HepG2 (cell line): ENCODE results near the gene RBMS2. TPM values are rescaled to one million over a fixed set of nuclear protein-coding genes. Genes with fewer than 3 reads are reported as not detected.

Experiments
- ATM ChIP-seq: fragments of 450-650 bp; IDR thresholded peaks from 2 replicates; pipeline ENCODE4 v1.7.1; 2017; ENCODE audit warnings: mild to moderate bottlenecking, borderline replicate concordance
- CHCHD3 ChIP-seq: sonication (generic); formaldehyde crosslinking; IDR thresholded peaks from 2 replicates; pipeline ENCODE4 v1.8.0; 2022; ENCODE audit warnings: mild to moderate bottlenecking, missing genetic modification reagents, moderate library complexity
- EP300 ChIP-seq, 3 experiments: sonication (generic) in 1 of 3; formaldehyde crosslinking in 1 of 3; IDR thresholded peaks; 2 replicates each; pipeline versions ENCODE4 v1.5.1 to v1.6.1; 2011 to 2020; ENCODE audit warnings: low read depth in 2 of 3, low read length in 2 of 3, borderline replicate concordance in 1 of 3, improper control_type of control experiment in 1 of 3, mild to moderate bottlenecking in 1 of 3, missing genetic modification reagents in 1 of 3, moderate library complexity in 1 of 3
- HNRNPL ChIP-seq: fragments of 200-400 bp; formaldehyde crosslinking; IDR thresholded peaks from 2 replicates; pipeline ENCODE4 v1.6.1; 2017; ENCODE audit warnings: mild to moderate bottlenecking, low read depth, low read length
- MIER2 ChIP-seq: IDR thresholded peaks from 2 replicates; pipeline ENCODE4 v1.6.1; 2016; ENCODE audit warnings: missing biosample characterization, missing genetic modification reagents
- PCBP1 ChIP-seq: fragments of 200-400 bp; formaldehyde crosslinking; IDR thresholded peaks from 2 replicates; pipeline ENCODE4 v1.6.1; 2017; ENCODE audit warnings: mild to moderate bottlenecking, low read depth, low read length, borderline replicate concordance
- PRMT3 ChIP-seq: sonication (generic); formaldehyde crosslinking; IDR thresholded peaks from 2 replicates; pipeline ENCODE4 v1.8.1; 2022; ENCODE audit warnings: low read depth, mild to moderate bottlenecking, moderate library complexity, missing genetic modification reagents, borderline replicate concordance
- RARG ChIP-seq: sonication (generic); formaldehyde crosslinking; IDR thresholded peaks from 2 replicates; pipeline ENCODE4 v1.4.0; 2020; ENCODE audit warnings: low read depth, mild to moderate bottlenecking, missing genetic modification reagents
- ZNF292 ChIP-seq: sonication (generic); formaldehyde crosslinking; IDR thresholded peaks from 2 replicates; pipeline ENCODE4 v1.8.1; 2022; ENCODE audit warnings: mild to moderate bottlenecking, low read depth, missing genetic modification reagents, borderline replicate concordance
- ZNF616 ChIP-seq: sonication (generic); formaldehyde crosslinking; IDR thresholded peaks from 2 replicates; pipeline ENCODE4 v1.5.0; 2020; ENCODE audit warnings: low read depth, mild to moderate bottlenecking, missing genetic modification reagents
- ZNF775 ChIP-seq: sonication (generic); formaldehyde crosslinking; IDR thresholded peaks from 2 replicates; pipeline ENCODE4 v1.4.0; 2020; ENCODE audit warnings: missing genetic modification reagents, mild to moderate bottlenecking, moderate library complexity, borderline replicate concordance
- polyA plus RNA-seq, 8 experiments: library from polyadenylated mRNA; depleted of rRNA in 3 of 8; stranded (reverse) in 7 of 8; unstranded in 1 of 8; fragments of >200 nt; fragmentation: Illumina TruSeq in 4 of 8; extraction: Trizol in 4 of 8; gene quantifications; 2 replicates each; pipeline versions ENCODE4 v1.2.1 to v1.2.3, GENCODE V29; 2011 to 2016; ENCODE audit warnings: low read depth in 4 of 8, missing spikeins in 1 of 8, mixed read lengths in 1 of 8; ENCODE audit not compliant: insufficient read depth in 1 of 8
- total RNA-seq, 5 experiments: library from RNA; depleted of rRNA; stranded (reverse); fragments of >200 nt; fragmentation: Illumina TruSeq; extraction: Trizol; gene quantifications; 2 replicates each; pipeline ENCODE4 v1.2.3, GENCODE V29; 2016; ENCODE audit warnings: low read depth in 1 of 5
- TF ChIP-seq, protein P1 (sequence below): sonication (generic); formaldehyde crosslinking; IDR thresholded peaks from 2 replicates; pipeline ENCODE4 v1.4.0; 2020; ENCODE audit warnings: missing genetic modification reagents
- TF ChIP-seq, protein P2 (sequence below): sonication (generic); formaldehyde crosslinking; IDR thresholded peaks from 2 replicates; pipeline ENCODE4 v1.8.0; 2022; ENCODE audit warnings: mild to moderate bottlenecking, missing genetic modification reagents
- TF ChIP-seq, protein P3 (sequence below): sonication (generic); formaldehyde crosslinking; conservative IDR thresholded peaks from 2 replicates; pipeline ENCODE4 v1.8.0; 2022; ENCODE audit warnings: missing genetic modification reagents
- TF ChIP-seq, protein P4 (sequence below): IDR thresholded peaks from 2 replicates; pipeline ENCODE4 v1.6.1; 2016; ENCODE audit warnings: mild to moderate bottlenecking
- TF ChIP-seq, protein P5 (sequence below): sonication (generic); formaldehyde crosslinking; conservative IDR thresholded peaks from 2 replicates; pipeline ENCODE4 v1.4.0; 2020; ENCODE audit warnings: missing genetic modification reagents

Gene RBMS2
- total and polyA plus RNA-seq, 2 of the 13 experiments (the other 11 are each of a cell fraction or from before 2014, with no cell fraction given) = 0.53 to 7.4 TPM

DNA sequence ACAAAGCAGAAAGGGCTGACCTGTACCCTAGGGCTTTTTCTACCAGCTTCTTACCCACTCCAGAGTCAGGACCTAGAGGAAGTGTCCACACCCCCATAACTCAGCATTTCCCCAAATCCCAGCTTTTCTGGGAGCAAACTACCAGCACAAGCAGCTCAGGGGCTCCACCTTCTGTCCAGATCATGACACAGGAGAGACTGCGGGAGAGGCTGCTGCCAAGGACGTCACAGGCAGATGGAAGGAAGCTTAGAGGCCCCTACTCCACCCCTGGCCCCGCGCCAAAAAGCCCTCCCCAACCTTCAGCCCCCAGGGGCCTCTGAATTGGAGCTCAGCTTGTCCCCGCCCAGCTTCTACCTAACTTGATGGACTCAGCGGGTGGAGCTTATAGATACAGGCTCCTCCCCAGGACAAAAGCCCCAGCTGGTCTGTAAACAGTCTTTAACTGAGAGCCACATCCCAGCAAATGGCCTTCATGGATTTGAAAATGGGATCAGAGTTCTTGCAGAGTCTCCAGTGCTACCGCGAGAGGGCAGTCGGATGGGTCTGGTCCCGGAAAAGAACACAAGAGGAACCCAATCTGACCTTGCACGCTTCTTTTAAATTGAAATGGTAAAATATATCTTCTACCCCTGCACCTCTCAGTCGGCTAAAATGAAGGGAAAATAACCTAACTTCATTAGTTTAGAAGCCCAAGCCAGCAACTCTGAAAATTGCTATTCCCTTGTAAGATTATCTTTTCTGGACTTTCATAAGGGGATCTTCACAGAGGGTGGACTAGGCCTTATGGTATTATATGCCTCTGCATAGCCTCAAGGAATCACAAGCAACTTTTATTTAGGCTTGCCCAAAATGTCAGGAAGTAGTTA, 115.3 kb downstream of the RBMS2 start (continued):
- TF ChIP-seq, protein P1, sequence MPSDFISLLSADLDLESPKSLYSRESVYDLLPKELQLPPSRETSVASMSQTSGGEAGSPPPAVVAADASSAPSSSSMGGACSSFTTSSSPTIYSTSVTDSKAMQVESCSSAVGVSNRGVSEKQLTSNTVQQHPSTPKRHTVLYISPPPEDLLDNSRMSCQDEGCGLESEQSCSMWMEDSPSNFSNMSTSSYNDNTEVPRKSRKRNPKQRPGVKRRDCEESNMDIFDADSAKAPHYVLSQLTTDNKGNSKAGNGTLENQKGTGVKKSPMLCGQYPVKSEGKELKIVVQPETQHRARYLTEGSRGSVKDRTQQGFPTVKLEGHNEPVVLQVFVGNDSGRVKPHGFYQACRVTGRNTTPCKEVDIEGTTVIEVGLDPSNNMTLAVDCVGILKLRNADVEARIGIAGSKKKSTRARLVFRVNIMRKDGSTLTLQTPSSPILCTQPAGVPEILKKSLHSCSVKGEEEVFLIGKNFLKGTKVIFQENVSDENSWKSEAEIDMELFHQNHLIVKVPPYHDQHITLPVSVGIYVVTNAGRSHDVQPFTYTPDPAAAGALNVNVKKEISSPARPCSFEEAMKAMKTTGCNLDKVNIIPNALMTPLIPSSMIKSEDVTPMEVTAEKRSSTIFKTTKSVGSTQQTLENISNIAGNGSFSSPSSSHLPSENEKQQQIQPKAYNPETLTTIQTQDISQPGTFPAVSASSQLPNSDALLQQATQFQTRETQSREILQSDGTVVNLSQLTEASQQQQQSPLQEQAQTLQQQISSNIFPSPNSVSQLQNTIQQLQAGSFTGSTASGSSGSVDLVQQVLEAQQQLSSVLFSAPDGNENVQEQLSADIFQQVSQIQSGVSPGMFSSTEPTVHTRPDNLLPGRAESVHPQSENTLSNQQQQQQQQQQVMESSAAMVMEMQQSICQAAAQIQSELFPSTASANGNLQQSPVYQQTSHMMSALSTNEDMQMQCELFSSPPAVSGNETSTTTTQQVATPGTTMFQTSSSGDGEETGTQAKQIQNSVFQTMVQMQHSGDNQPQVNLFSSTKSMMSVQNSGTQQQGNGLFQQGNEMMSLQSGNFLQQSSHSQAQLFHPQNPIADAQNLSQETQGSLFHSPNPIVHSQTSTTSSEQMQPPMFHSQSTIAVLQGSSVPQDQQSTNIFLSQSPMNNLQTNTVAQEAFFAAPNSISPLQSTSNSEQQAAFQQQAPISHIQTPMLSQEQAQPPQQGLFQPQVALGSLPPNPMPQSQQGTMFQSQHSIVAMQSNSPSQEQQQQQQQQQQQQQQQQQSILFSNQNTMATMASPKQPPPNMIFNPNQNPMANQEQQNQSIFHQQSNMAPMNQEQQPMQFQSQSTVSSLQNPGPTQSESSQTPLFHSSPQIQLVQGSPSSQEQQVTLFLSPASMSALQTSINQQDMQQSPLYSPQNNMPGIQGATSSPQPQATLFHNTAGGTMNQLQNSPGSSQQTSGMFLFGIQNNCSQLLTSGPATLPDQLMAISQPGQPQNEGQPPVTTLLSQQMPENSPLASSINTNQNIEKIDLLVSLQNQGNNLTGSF = no peak
- TF ChIP-seq PRMT3 (CRISPR knock-in tag) (no peak), ZNF292 (CRISPR knock-in tag) (no peak), MIER2 (CRISPR knock-in tag) (no peak), ATM (no peak), ZNF775 (CRISPR knock-in tag) (no peak), CHCHD3 (CRISPR knock-in tag) (no peak), HNRNPL (no peak), PCBP1 (no peak), RARG (CRISPR knock-in tag) (no peak), ZNF616 (CRISPR knock-in tag) (no peak), EP300 (IDR thresholded peaks at IDR 0.05; ENCODE audit: low read depth in 2 of 2, low read length in 2 of 2) (peak in 1 of 2 experiments; percentile 80; a peak in 2 of 4 replicates), EP300 (CRISPR knock-in tag; IDR thresholded peaks at IDR 0.05; ENCODE audit: borderline replicate concordance) (peak; percentile 44; the same call in 1 of the 2 replicates)
- TF ChIP-seq, protein P2, sequence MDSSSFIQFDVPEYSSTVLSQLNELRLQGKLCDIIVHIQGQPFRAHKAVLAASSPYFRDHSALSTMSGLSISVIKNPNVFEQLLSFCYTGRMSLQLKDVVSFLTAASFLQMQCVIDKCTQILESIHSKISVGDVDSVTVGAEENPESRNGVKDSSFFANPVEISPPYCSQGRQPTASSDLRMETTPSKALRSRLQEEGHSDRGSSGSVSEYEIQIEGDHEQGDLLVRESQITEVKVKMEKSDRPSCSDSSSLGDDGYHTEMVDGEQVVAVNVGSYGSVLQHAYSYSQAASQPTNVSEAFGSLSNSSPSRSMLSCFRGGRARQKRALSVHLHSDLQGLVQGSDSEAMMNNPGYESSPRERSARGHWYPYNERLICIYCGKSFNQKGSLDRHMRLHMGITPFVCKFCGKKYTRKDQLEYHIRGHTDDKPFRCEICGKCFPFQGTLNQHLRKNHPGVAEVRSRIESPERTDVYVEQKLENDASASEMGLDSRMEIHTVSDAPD (CRISPR knock-in tag) = no peak; the same call in 1 of the 2 replicates
- TF ChIP-seq, protein P3, sequence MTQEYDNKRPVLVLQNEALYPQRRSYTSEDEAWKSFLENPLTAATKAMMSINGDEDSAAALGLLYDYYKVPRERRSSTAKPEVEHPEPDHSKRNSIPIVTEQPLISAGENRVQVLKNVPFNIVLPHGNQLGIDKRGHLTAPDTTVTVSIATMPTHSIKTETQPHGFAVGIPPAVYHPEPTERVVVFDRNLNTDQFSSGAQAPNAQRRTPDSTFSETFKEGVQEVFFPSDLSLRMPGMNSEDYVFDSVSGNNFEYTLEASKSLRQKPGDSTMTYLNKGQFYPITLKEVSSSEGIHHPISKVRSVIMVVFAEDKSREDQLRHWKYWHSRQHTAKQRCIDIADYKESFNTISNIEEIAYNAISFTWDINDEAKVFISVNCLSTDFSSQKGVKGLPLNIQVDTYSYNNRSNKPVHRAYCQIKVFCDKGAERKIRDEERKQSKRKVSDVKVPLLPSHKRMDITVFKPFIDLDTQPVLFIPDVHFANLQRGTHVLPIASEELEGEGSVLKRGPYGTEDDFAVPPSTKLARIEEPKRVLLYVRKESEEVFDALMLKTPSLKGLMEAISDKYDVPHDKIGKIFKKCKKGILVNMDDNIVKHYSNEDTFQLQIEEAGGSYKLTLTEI = no peak
- TF ChIP-seq, protein P4, sequence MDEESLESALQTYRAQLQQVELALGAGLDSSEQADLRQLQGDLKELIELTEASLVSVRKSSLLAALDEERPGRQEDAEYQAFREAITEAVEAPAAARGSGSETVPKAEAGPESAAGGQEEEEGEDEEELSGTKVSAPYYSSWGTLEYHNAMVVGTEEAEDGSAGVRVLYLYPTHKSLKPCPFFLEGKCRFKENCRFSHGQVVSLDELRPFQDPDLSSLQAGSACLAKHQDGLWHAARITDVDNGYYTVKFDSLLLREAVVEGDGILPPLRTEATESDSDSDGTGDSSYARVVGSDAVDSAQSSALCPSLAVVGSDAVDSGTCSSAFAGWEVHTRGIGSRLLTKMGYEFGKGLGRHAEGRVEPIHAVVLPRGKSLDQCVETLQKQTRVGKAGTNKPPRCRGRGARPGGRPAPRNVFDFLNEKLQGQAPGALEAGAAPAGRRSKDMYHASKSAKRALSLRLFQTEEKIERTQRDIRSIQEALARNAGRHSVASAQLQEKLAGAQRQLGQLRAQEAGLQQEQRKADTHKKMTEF = peak; percentile 85
- TF ChIP-seq, protein P5, sequence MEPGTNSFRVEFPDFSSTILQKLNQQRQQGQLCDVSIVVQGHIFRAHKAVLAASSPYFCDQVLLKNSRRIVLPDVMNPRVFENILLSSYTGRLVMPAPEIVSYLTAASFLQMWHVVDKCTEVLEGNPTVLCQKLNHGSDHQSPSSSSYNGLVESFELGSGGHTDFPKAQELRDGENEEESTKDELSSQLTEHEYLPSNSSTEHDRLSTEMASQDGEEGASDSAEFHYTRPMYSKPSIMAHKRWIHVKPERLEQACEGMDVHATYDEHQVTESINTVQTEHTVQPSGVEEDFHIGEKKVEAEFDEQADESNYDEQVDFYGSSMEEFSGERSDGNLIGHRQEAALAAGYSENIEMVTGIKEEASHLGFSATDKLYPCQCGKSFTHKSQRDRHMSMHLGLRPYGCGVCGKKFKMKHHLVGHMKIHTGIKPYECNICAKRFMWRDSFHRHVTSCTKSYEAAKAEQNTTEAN (CRISPR knock-in tag) = no peak
